ENCODE measurements around the gene MUC13.

DNA sequence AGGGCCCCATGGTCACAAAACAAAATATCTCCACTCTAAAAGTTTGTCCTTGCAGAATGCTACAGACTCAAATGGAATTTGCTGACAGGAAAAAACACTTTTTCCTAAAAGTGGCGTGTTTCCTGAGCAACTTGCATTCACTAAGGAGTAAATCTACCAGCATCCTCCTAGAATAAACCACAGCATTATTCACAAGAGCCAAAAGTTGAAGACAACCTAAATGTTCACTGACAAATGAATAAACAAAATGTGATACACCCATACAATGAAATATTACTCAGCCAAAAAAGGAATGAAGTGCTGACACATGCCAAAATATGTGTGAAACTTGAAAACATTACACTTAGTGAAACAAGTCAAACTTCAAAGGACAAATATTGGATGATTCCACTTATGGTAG, 76.3 kb downstream of the MUC13 start:
- TF ChIP-seq, protein P1, sequence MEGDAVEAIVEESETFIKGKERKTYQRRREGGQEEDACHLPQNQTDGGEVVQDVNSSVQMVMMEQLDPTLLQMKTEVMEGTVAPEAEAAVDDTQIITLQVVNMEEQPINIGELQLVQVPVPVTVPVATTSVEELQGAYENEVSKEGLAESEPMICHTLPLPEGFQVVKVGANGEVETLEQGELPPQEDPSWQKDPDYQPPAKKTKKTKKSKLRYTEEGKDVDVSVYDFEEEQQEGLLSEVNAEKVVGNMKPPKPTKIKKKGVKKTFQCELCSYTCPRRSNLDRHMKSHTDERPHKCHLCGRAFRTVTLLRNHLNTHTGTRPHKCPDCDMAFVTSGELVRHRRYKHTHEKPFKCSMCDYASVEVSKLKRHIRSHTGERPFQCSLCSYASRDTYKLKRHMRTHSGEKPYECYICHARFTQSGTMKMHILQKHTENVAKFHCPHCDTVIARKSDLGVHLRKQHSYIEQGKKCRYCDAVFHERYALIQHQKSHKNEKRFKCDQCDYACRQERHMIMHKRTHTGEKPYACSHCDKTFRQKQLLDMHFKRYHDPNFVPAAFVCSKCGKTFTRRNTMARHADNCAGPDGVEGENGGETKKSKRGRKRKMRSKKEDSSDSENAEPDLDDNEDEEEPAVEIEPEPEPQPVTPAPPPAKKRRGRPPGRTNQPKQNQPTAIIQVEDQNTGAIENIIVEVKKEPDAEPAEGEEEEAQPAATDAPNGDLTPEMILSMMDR (IDR thresholded peaks at IDR 0.05): no peak
- no peak for TF ChIP-seq POLR2AphosphoS5 (IDR thresholded peaks at IDR 0.05; ENCODE audit: low read depth, low read length)
- TF ChIP-seq TCF7L2 (IDR thresholded peaks at IDR 0.05; ENCODE audit: low read depth, low read length): no peak
- no peak for TF ChIP-seq SIN3A (IDR thresholded peaks at IDR 0.05; ENCODE audit: borderline replicate concordance, insufficient read depth, low read depth, low read length)

All from Panc1 (cell line).